GM12801 (cell line): Measurements from ENCODE around the gene SLC5A10.

Experiments
- CTCF ChIP-seq: IDR thresholded peaks from one replicate; pipeline ENCODE4 v1.5.1; 2011; ENCODE audit warnings: control low read depth; ENCODE audit not compliant: insufficient read length; ENCODE audit errors: extremely low read depth

SLC5A10 gene

GRCh38 chr17:18949566-18949965 is 2.4 kb upstream of the SLC5A10 start:
- no peak for TF ChIP-seq CTCF

- no peak for TF ChIP-seq CTCF
Measured at GRCh38 chr17:18950346-18950745, 1.6 kb upstream of the SLC5A10 start.

GRCh38 chr17:18950944-18951905 is 740 bp upstream of the SLC5A10 start:
- no peak for TF ChIP-seq CTCF

- no peak for TF ChIP-seq CTCF
Measured at GRCh38 chr17:18953231-18953728, 1.3 kb downstream of the SLC5A10 start.

GRCh38 chr17:18954321-18954720 is 2.4 kb downstream of the SLC5A10 start:
- TF ChIP-seq CTCF, result no peak

GRCh38 chr17:18955009-18955408 is 3.0 kb downstream of the SLC5A10 start:
- TF ChIP-seq CTCF, result no peak

GRCh38 chr17:18956581-18956980 is 4.6 kb downstream of the SLC5A10 start:
- no peak for TF ChIP-seq CTCF
